CD14-positive monocyte (primary cell): ENCODE measurements around the gene ADCY1. TPM values are rescaled to one million over a fixed set of nuclear protein-coding genes. Genes with fewer than 3 reads are reported as not detected.

Source experiments
- DNase-seq, 3 donors: peaks; one replicate each; pipeline ENCODE4 v3.0.0-alpha.2; 2011 to 2022
- H2AFZ ChIP-seq: 2 replicates; pipeline ENCODE4 v1.6.0; 2012; ENCODE audit warnings: mild to moderate bottlenecking, low read depth, low read length, inconsistent platforms; ENCODE audit not compliant: insufficient read depth, poor library complexity, severe bottlenecking
- H3K27ac ChIP-seq, 2 donors: 1 replicate in 1 of 2; 2 replicates in 1 of 2; pipeline ENCODE4 v1.5.1; 2012 to 2013; ENCODE audit warnings: low read length in 2 of 2, control low read depth in 1 of 2, inconsistent platforms in 1 of 2, low read depth in 1 of 2, mild to moderate bottlenecking in 1 of 2
- H3K27me3 ChIP-seq, 2 donors: one replicate each; pipeline versions ENCODE4 v1.6.0 to v1.6.1; 2011 to 2013; ENCODE audit warnings: low read length in 2 of 2; ENCODE audit not compliant: control insufficient read depth in 2 of 2, insufficient read depth in 2 of 2
- H3K36me3 ChIP-seq, 2 donors: replicated peaks in 1 of 2; 1 replicate in 1 of 2; 2 replicates in 1 of 2; pipeline versions ENCODE4 v1.5.1 to v1.6.1; 2012 to 2013; ENCODE audit warnings: low read length in 2 of 2, control low read depth in 1 of 2, inconsistent platforms in 1 of 2, mild to moderate bottlenecking in 1 of 2; ENCODE audit not compliant: insufficient read depth in 2 of 2, control insufficient read depth in 1 of 2
- H3K4me1 ChIP-seq, 2 donors: 1 replicate in 1 of 2; 2 replicates in 1 of 2; pipeline versions ENCODE4 v1.5.1 to v1.6.1; 2012 to 2013; ENCODE audit warnings: low read length in 2 of 2, control low read depth in 1 of 2, inconsistent platforms in 1 of 2, mild to moderate bottlenecking in 1 of 2, moderate library complexity in 1 of 2; ENCODE audit not compliant: insufficient read depth in 2 of 2, control insufficient read depth in 1 of 2
- H3K4me2 ChIP-seq: replicated peaks from 2 replicates; pipeline ENCODE3; 2012; ENCODE audit warnings: low read length, moderate library complexity, mild to moderate bottlenecking; ENCODE audit not compliant: poor library complexity, severe bottlenecking; ENCODE audit errors: extremely low read depth
- H3K4me3 ChIP-seq, 3 experiments: fragments of 200-600 bp in 1 of 3; sonication (generic) in 1 of 3; replicated peaks in 1 of 3; 1 replicate in 2 of 3; 2 replicates in 1 of 3; pipeline ENCODE4 v1.5.1; 2011 to 2013; ENCODE audit warnings: low read length in 3 of 3, mild to moderate bottlenecking in 3 of 3, control low read depth in 2 of 3, low read depth in 2 of 3, inconsistent platforms in 1 of 3, moderate library complexity in 1 of 3
- H3K79me2 ChIP-seq: 2 replicates; pipeline ENCODE4 v1.6.0; 2012; ENCODE audit warnings: mild to moderate bottlenecking, control low read depth, inconsistent platforms, low read length, moderate library complexity; ENCODE audit not compliant: insufficient read depth
- H3K9ac ChIP-seq: 2 replicates; pipeline ENCODE4 v1.6.0; 2017; ENCODE audit warnings: low read length, mild to moderate bottlenecking; ENCODE audit not compliant: insufficient read depth, poor library complexity, severe bottlenecking
- H3K9me3 ChIP-seq, 2 donors: replicated peaks in 1 of 2; 1 replicate in 1 of 2; 2 replicates in 1 of 2; pipeline versions ENCODE4 v1.5.1 to v1.6.1; 2012 to 2013; ENCODE audit warnings: low read length in 2 of 2, control low read depth in 1 of 2; ENCODE audit not compliant: control insufficient read depth in 1 of 2, insufficient read depth in 1 of 2
- H4K20me1 ChIP-seq: 2 replicates; pipeline ENCODE4 v1.6.0; 2012; ENCODE audit warnings: mild to moderate bottlenecking, low read length, control low read depth, moderate library complexity; ENCODE audit not compliant: insufficient read depth
- H3K27ac Mint-ChIP-seq, 7 donors: one replicate each; pipeline ENCODE4 v1.8.0; 2020; ENCODE audit warnings: mild to moderate bottlenecking in 7 of 7, mixed read lengths in 7 of 7, moderate library complexity in 6 of 7, inconsistent platforms in 2 of 7
- H3K27me3 Mint-ChIP-seq, 3 donors: one replicate each; pipeline ENCODE4 v1.8.0; 2021 to 2022; ENCODE audit warnings: low read depth in 3 of 3, mild to moderate bottlenecking in 3 of 3, mixed read lengths in 3 of 3, moderate library complexity in 3 of 3, inconsistent platforms in 1 of 3
- H3K36me3 Mint-ChIP-seq, 2 donors: one replicate each; pipeline ENCODE4 v1.8.0; 2020; ENCODE audit warnings: mixed read lengths in 2 of 2, inconsistent platforms in 1 of 2, mild to moderate bottlenecking in 1 of 2
- H3K4me1 Mint-ChIP-seq: one replicate; pipeline ENCODE4 v1.8.0; 2020; ENCODE audit warnings: mild to moderate bottlenecking, mixed read lengths
- H3K4me3 Mint-ChIP-seq, 2 donors: one replicate each; pipeline ENCODE4 v1.8.0; 2020; ENCODE audit warnings: mild to moderate bottlenecking in 2 of 2, mixed read lengths in 2 of 2, moderate library complexity in 1 of 2
- H3K9me3 Mint-ChIP-seq, 7 donors: one replicate each; pipeline ENCODE4 v1.8.0; 2020 to 2022; ENCODE audit warnings: mixed read lengths in 7 of 7, mild to moderate bottlenecking in 6 of 7, moderate library complexity in 6 of 7, inconsistent platforms in 2 of 7
- CTCF ChIP-seq: fragments of 200-600 bp; IDR thresholded peaks from one replicate; pipeline ENCODE4 v1.8.0; 2022; ENCODE audit warnings: antibody characterized with exemption, mild to moderate bottlenecking
- WGBS: methylation state at CpG from one replicate; pipeline ENCODE4 v1.1.5; 2013; ENCODE audit warnings: missing lambda C conversion rate; ENCODE audit not compliant: insufficient coverage; 5-methylcytosine and 5-hydroxymethylcytosine counted together
- intact Hi-C, 2 donors: fragments of 100-400 bp; cut with micrococcal nuclease; formaldehyde crosslinking; loops; one replicate each; pipeline versions ENCODE4 v1.15.0 to v1.15.1; 2023
- polyA plus RNA-seq, 3 donors: library from polyadenylated mRNA; depleted of rRNA in 1 of 3; unstranded in 2 of 3; stranded (reverse) in 1 of 3; fragments of 300-500 nt in 2 of 3; fragments of >200 nt in 1 of 3; fragmentation: Illumina TruSeq in 2 of 3; gene quantifications; 1 replicate in 2 of 3; 2 replicates in 1 of 3; pipeline ENCODE4 v1.2.3, GENCODE V29; 2012 to 2021

ADCY1 gene
- polyA plus RNA-seq, 3 donors = 0.01 TPM; not detected in 2

GRCh38 chr7:45564886-45565455 is 9.2 kb upstream of the ADCY1 start:
- Mint-ChIP-seq H3K27ac (no peak overlapping the region), H3K4me3 (no peak overlapping the region), H3K27me3 (peaks cover 4 to 5% (median 5%) of the 10 kb centered on the region in 3 donors), H3K9me3 (peaks cover 0 to 6% (median 3%) of the 10 kb centered on the region in 7 donors), H3K4me1 (no peaks in the 10 kb centered on the region), H3K36me3 (no peaks in the 10 kb centered on the region)
- H3K36me3 ChIP-seq = no peaks in the 10 kb centered on the region
- no peak overlapping the region for H3K27ac ChIP-seq
- intact Hi-C loops = no loop called here
- no peak overlapping the region for H3K4me2 ChIP-seq
- no peaks in the 10 kb centered on the region for H4K20me1 ChIP-seq
- TF ChIP-seq CTCF = no peak
- 83% methylated on average over 8 of the region's 9 CpGs for WGBS
- DNase-seq = no peak
- no peak overlapping the region for H2AFZ ChIP-seq
- no peaks in the 10 kb centered on the region for H3K4me1 ChIP-seq
- no peaks in the 10 kb centered on the region for H3K27me3 ChIP-seq
- no peaks in the 10 kb centered on the region for H3K79me2 ChIP-seq
- no peak overlapping the region for H3K4me3 ChIP-seq
- no peak overlapping the region for H3K9ac ChIP-seq
- H3K9me3 ChIP-seq = peaks cover 1 to 2% of the 10 kb centered on the region in 2 donors

- intact Hi-C loops = no loop called here
- no peak for TF ChIP-seq CTCF
- no peaks in the 10 kb centered on the region for H3K4me1 Mint-ChIP-seq
These were observed 7.8 kb upstream of the ADCY1 start for GRCh38 chr7:45566386-45566785.

More at GRCh38 chr7:45566386-45566785, 7.8 kb upstream of the ADCY1 start:
- Mint-ChIP-seq H3K36me3 (no peaks in the 10 kb centered on the region), H3K9me3 (peaks cover 0 to 2% (median 0%) of the 10 kb centered on the region in 7 donors), H3K27me3 (peaks cover 5 to 14% (median 7%) of the 10 kb centered on the region in 3 donors), H3K4me3 (no peak overlapping the region), H3K27ac (no peak overlapping the region)
- Histone ChIP-seq H3K9me3 (no peaks in the 10 kb centered on the region), H3K36me3 (no peaks in the 10 kb centered on the region), H3K27me3 (peaks cover 0 to 2% of the 10 kb centered on the region in 2 donors), H3K9ac (no peak overlapping the region), H3K79me2 (no peaks in the 10 kb centered on the region), H3K4me3 (no peak overlapping the region), H4K20me1 (no peaks in the 10 kb centered on the region), H3K4me1 (no peaks in the 10 kb centered on the region), H3K27ac (no peak overlapping the region), H3K4me2 (no peak overlapping the region), H2AFZ (no peak overlapping the region)
- WGBS = 94% methylated on average over 3 of the region's 5 CpGs
- no peak for DNase-seq
